Measurements from ENCODE around the gene RPS16. TPM values are rescaled to one million over a fixed set of nuclear protein-coding genes. Genes with fewer than 3 reads are reported as not detected.

RPS16 gene
- total and polyA plus RNA-seq, 2 of the 13 experiments (the other 11 are each of a cell fraction or from before 2014, with no cell fraction given): 488 to 2,583 TPM

GRCh38 chr19:39412100-39412866, 23.5 kb downstream of the RPS16 start, which contains the start of gene PLEKHG2 (continued):
- TF ChIP-seq MLXIP (CRISPR knock-in tag; IDR thresholded peaks at IDR 0.05; ENCODE audit: borderline replicate concordance) (no peak), MAX (IDR thresholded peaks at IDR 0.05) (peak; percentile 89), RBM39 (IDR thresholded peaks at IDR 0.05; ENCODE audit: low read depth, low read length, poor library complexity, severe bottlenecking) (peak; percentile 47), CENPBD1 (CRISPR knock-in tag; IDR thresholded peaks at IDR 0.05; ENCODE audit: borderline replicate concordance, low read depth) (no peak), MAZ (IDR thresholded peaks at IDR 0.05; ENCODE audit: borderline replicate concordance, low read depth, low read length) (peak; percentile 87), MAZ (CRISPR knock-in tag; IDR thresholded peaks at IDR 0.05; ENCODE audit: low read depth) (no peak; the same call in 1 of the 2 replicates), PATZ1 (CRISPR knock-in tag; IDR thresholded peaks at IDR 0.05) (peak; percentile 93), JUND (CRISPR knock-in tag; IDR thresholded peaks at IDR 0.05) (peak; percentile 73; the same call in 1 of the 2 replicates), ZNF589 (CRISPR knock-in tag; conservative IDR thresholded peaks at IDR 0.05) (no peak), FOXA1 (IDR thresholded peaks at IDR 0.05) (no peak), FOXA1 (CRISPR knock-in tag; IDR thresholded peaks at IDR 0.05) (no peak), IRF9 (CRISPR knock-in tag; IDR thresholded peaks at IDR 0.05; ENCODE audit: borderline replicate concordance) (no peak), HOXA3 (CRISPR knock-in tag; IDR thresholded peaks at IDR 0.05) (peak; percentile 59), CCDC6 (CRISPR knock-in tag; IDR thresholded peaks at IDR 0.05) (no peak; the same call in 1 of the 2 replicates), ZNF747 (CRISPR knock-in tag; IDR thresholded peaks at IDR 0.05; ENCODE audit: borderline replicate concordance) (peak; percentile 16; the same call in 1 of the 2 replicates), SRSF4 (IDR thresholded peaks at IDR 0.05; ENCODE audit: low read depth, low read length, poor library complexity, severe bottlenecking) (no peak), FIP1L1 (IDR thresholded peaks at IDR 0.05; ENCODE audit: borderline replicate concordance, insufficient read depth, low read depth, low read length) (no peak), ZIK1 (CRISPR knock-in tag; IDR thresholded peaks at IDR 0.05; ENCODE audit: borderline replicate concordance, low read depth) (no peak), SAP130 (CRISPR knock-in tag; IDR thresholded peaks at IDR 0.05; ENCODE audit: low read depth) (peak; percentile 67), TGIF2 (CRISPR knock-in tag; IDR thresholded peaks at IDR 0.05) (no peak), GLMP (CRISPR knock-in tag; IDR thresholded peaks at IDR 0.05; ENCODE audit: borderline replicate concordance) (no peak)

All from HepG2 (cell line).